SU-DHL-6 (cell line): ENCODE measurements around the gene TMEM38A.
"Not testable (repeated sequence)": the region's sequence is repeated elsewhere in the genome, so short reads cannot be mapped to it uniquely, and the experiment has no call there.

Source experiments
- H2AFZ ChIP-seq: fragments of 200-600 bp; sonication (generic); 2 replicates; pipeline ENCODE4 v1.6.1; 2014; ENCODE audit warnings: low read depth, mild to moderate bottlenecking, moderate library complexity, mixed read lengths, antibody characterized with exemption, low read length; ENCODE audit not compliant: severe bottlenecking
- H3F3A ChIP-seq: fragments of 200-600 bp; shearing (Covaris generic); 2 replicates; pipeline ENCODE4 v1.6.0; 2016; ENCODE audit warnings: antibody characterized with exemption, mild to moderate bottlenecking; ENCODE audit not compliant: insufficient read depth
- H3K27ac ChIP-seq: fragments of 200-600 bp; sonication (generic); 2 replicates; pipeline ENCODE4 v1.5.1; 2016; ENCODE audit warnings: low read depth, mild to moderate bottlenecking, low read length, moderate library complexity, mixed read lengths
- H3K27me3 ChIP-seq: fragments of 200-600 bp; sonication (generic), shearing (Covaris generic); 2 replicates; pipeline ENCODE4 v1.6.0; 2014; ENCODE audit warnings: mild to moderate bottlenecking, low read length
- H3K36me3 ChIP-seq: fragments of 200-600 bp; sonication (generic); 2 replicates; pipeline ENCODE4 v1.6.1; 2014; ENCODE audit warnings: mild to moderate bottlenecking, low read length, mixed read lengths
- H3K4me2 ChIP-seq: fragments of 300-600, 200-600 bp; shearing (Covaris generic), sonication (generic); 2 replicates; pipeline ENCODE4 v1.6.0; 2014; ENCODE audit warnings: low read length, low read depth, mild to moderate bottlenecking; ENCODE audit not compliant: poor library complexity, severe bottlenecking
- H3K4me3 ChIP-seq: fragments of 200-600 bp; sonication (generic); 2 replicates; pipeline ENCODE4 v1.5.1; 2014; ENCODE audit warnings: antibody characterized with exemption, low read length, mild to moderate bottlenecking, mixed read lengths; ENCODE audit not compliant: insufficient read depth, poor library complexity, severe bottlenecking
- H3K79me2 ChIP-seq: fragments of 200-600 bp; sonication (generic); 2 replicates; pipeline ENCODE4 v1.6.1; 2014; ENCODE audit warnings: mild to moderate bottlenecking, low read length, moderate library complexity; ENCODE audit not compliant: insufficient read depth
- H3K9ac ChIP-seq: fragments of 200-600 bp; sonication (generic); 2 replicates; pipeline ENCODE4 v1.7.0; 2014; ENCODE audit warnings: mild to moderate bottlenecking, low read length
- H3K9me2 ChIP-seq: fragments of 200-600 bp; sonication (generic); replicated peaks from 2 replicates; pipeline ENCODE4 v1.6.1; 2014; ENCODE audit warnings: low read length; ENCODE audit not compliant: insufficient read depth
- H3K9me3 ChIP-seq: fragments of 200-600 bp; sonication (generic); 2 replicates; pipeline ENCODE4 v1.6.1; 2014; ENCODE audit warnings: low read length, mixed read lengths; ENCODE audit not compliant: insufficient read depth
- H4K20me1 ChIP-seq: fragments of 200-600 bp; sonication (generic); 2 replicates; pipeline ENCODE4 v1.6.1; 2014; ENCODE audit warnings: low read depth, mild to moderate bottlenecking, antibody characterized with exemption, low read length, moderate library complexity, mixed read lengths
- CTCF ChIP-seq: fragments of 200-600 bp; sonication (generic); IDR thresholded peaks from one replicate; pipeline ENCODE4 v1.5.1; 2017; ENCODE audit warnings: antibody characterized with exemption, mild to moderate bottlenecking, low read length, moderate library complexity; ENCODE audit not compliant: insufficient read depth, poor library complexity, severe bottlenecking
- EZH2phosphoT487 ChIP-seq: fragments of 200-600 bp; sonication (generic), shearing (Covaris generic); conservative IDR thresholded peaks from 2 replicates; pipeline ENCODE4 v1.6.1; 2018; ENCODE audit warnings: mild to moderate bottlenecking, antibody characterized with exemption, low read length, moderate library complexity, mixed read lengths

Gene TMEM38A

GRCh38 chr19:16715611-16716010 is 54.7 kb downstream of the TMEM38A start:
- Histone ChIP-seq H3K27me3 (no peaks in the 10 kb centered on the region), H3K9me3 (no peaks in the 10 kb centered on the region), H3K79me2 (no peaks in the 10 kb centered on the region), H3K36me3 (no peaks in the 10 kb centered on the region), H4K20me1 (no peaks in the 10 kb centered on the region), H3K9ac (no peak overlapping the region), H3K9me2 (no peaks in the 10 kb centered on the region), H3K4me2 (no peak overlapping the region), H2AFZ (no peak overlapping the region), H3F3A (peaks cover 10% of the 10 kb centered on the region), H3K4me3 (no peak overlapping the region), H3K27ac (no peak overlapping the region)
- TF ChIP-seq EZH2phosphoT487 = no peak
- TF ChIP-seq CTCF = no peak

DNA sequence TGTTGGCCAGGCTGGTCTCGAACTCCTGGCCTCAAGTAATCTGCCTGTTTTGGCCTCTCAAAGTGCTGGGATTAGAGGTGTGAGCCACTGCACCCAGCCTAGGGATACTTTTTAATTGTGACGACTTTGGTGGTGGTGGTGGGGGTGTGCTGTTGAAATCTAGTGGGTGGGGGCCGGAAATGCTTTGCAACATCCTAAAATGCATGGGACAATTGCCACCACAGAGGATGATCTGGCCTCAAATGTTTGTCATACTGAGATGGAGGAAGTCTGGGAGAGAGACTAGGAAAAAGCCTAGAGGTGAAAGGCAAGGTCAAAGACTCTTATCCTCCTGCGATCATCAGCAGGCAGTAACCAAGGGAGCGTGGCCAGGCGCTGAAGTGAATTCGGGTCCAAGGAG is 60.1 kb downstream of the TMEM38A start:
- Histone ChIP-seq H2AFZ (no peak overlapping the region), H4K20me1 (no peaks in the 10 kb centered on the region), H3K27me3 (no peaks in the 10 kb centered on the region), H3K9me3 (no peaks in the 10 kb centered on the region), H3K4me2 (no peak overlapping the region), H3K4me3 (no peak overlapping the region), H3F3A (peaks cover 8% of the 10 kb centered on the region), H3K79me2 (no peaks in the 10 kb centered on the region), H3K9ac (no peak overlapping the region), H3K27ac (no peak overlapping the region), H3K36me3 (no peaks in the 10 kb centered on the region), H3K9me2 (no peaks in the 10 kb centered on the region)
- TF ChIP-seq EZH2phosphoT487 (no peak), CTCF (no peak)

DNA sequence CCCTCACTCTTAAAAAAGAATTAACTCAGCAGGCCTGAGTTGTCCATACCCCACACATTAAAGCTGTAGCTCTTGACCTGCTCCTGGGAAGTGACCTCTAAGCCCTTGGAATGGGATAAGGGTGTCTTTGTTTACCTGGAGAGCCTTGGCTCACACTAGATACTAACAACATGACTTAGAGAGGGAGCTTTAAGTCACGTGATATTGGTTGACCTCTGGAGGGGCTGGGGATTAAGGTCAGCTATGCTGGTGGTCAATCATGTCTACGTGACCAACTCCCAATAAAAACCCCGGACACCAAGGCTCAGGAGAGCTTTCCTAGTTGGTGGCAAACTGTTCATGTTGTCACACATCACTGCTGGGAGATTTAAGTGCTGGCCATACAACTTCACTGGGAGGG is 61.7 kb downstream of the TMEM38A start:
- Histone ChIP-seq H3K27me3 (no peaks in the 10 kb centered on the region), H3K79me2 (no peaks in the 10 kb centered on the region), H3F3A (peaks cover 8% of the 10 kb centered on the region), H3K4me3 (no peak overlapping the region), H3K9me2 (no peaks in the 10 kb centered on the region), H3K9ac (no peak overlapping the region), H2AFZ (no peak overlapping the region), H3K36me3 (no peaks in the 10 kb centered on the region), H3K9me3 (no peaks in the 10 kb centered on the region), H4K20me1 (no peaks in the 10 kb centered on the region), H3K27ac (no peak overlapping the region), H3K4me2 (no peak overlapping the region)
- TF ChIP-seq CTCF (no peak), EZH2phosphoT487 (no peak)

DNA sequence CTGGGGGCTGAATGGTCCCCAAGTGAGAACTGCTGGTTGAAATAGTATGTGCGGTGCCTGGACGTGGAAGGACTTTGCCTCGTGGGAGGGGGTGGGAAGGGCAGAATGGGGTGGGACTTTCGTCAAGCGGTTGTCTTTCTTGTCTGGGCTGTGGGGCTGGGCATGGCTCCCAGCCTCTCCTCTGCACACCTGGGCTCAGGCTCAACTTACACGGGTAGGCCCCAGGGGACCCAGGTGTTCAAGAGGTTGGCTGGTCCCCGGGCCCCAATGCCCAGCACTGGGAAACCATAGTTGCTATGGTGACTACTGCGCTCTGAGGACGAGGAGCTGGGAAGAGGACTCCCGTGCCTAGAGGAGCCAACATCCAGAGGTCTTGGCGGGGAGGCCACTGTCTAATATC is 66.0 kb downstream of the TMEM38A start:
- Histone ChIP-seq H3K9ac (no peak overlapping the region), H3K4me3 (no peak overlapping the region), H3K27ac (no peak overlapping the region), H3K9me2 (no peaks in the 10 kb centered on the region), H3K9me3 (no peaks in the 10 kb centered on the region), H4K20me1 (no peaks in the 10 kb centered on the region), H3K27me3 (no peaks in the 10 kb centered on the region), H3K79me2 (no peaks in the 10 kb centered on the region), H2AFZ (no peak overlapping the region), H3K36me3 (no peaks in the 10 kb centered on the region), H3K4me2 (no peak overlapping the region), H3F3A (no peaks in the 10 kb centered on the region)
- TF ChIP-seq CTCF (no peak), EZH2phosphoT487 (no peak)

GRCh38 chr19:16735650-16736266 is 74.8 kb downstream of the TMEM38A start:
- not testable (repeated sequence) for H3K9me2 ChIP-seq, H3K36me3 ChIP-seq, H3K79me2 ChIP-seq, H3K4me3 ChIP-seq, H4K20me1 ChIP-seq, H3K9ac ChIP-seq, H3K27me3 ChIP-seq, H3K9me3 ChIP-seq, H2AFZ ChIP-seq, H3F3A ChIP-seq, H3K27ac ChIP-seq, H3K4me2 ChIP-seq
